ENCODE results near the gene SEMA3A.

GRCh38 chr7:83957333-83957732 lies 237.3 kb downstream of the SEMA3A start:
- no peak for TF ChIP-seq CTCF (IDR thresholded peaks at IDR 0.05)
- TF ChIP-seq POLR2A (IDR thresholded peaks at IDR 0.05) = no peak
- TF ChIP-seq EP300 (IDR thresholded peaks at IDR 0.05) = no peak

Data from ovary (tissue), 3 donors.